Smooth muscle cell (in vitro differentiated cells): ENCODE measurements around the gene LHX4. TPM values are rescaled to one million over a fixed set of nuclear protein-coding genes. Genes with fewer than 3 reads are reported as not detected.

ENCODE experiments used
- DNase-seq: peaks from one replicate; lab custom pipeline; 2025; ENCODE audit not compliant: unreplicated experiment; lab: John Stamatoyannopoulos, UW
- H2AFZ ChIP-seq: fragments of 200-600 bp; sonication (generic); 2 replicates; pipeline ENCODE4 v1.6.0; 2016; ENCODE audit warnings: antibody characterized with exemption, low read depth, mild to moderate bottlenecking
- H3F3A ChIP-seq: fragments of 200-600 bp; sonication (generic); 2 replicates; pipeline ENCODE4 v1.6.0; 2017; ENCODE audit warnings: antibody characterized with exemption, low read depth
- H3K27ac ChIP-seq: fragments of 200-600 bp; sonication (generic); 2 replicates; pipeline ENCODE4 v1.5.1; 2016; ENCODE audit warnings: low read depth, mild to moderate bottlenecking
- H3K27me3 ChIP-seq: fragments of 200-600 bp; sonication (generic); 2 replicates; pipeline ENCODE4 v1.6.1; 2016; ENCODE audit warnings: low read depth, mild to moderate bottlenecking
- H3K36me3 ChIP-seq: fragments of 200-600 bp; sonication (generic); 2 replicates; pipeline ENCODE4 v1.5.1; 2016; ENCODE audit warnings: low read depth
- H3K4me1 ChIP-seq: fragments of 200-600 bp; sonication (generic); 2 replicates; pipeline ENCODE4 v1.5.1; 2016; ENCODE audit warnings: low read depth
- H3K4me2 ChIP-seq: fragments of 200-600 bp; sonication (generic); 2 replicates; pipeline ENCODE4 v1.6.0; 2016; ENCODE audit warnings: mild to moderate bottlenecking
- H3K4me3 ChIP-seq: fragments of 200-600 bp; sonication (generic); 2 replicates; pipeline ENCODE4 v1.5.1; 2016; ENCODE audit warnings: mild to moderate bottlenecking
- H3K79me2 ChIP-seq: fragments of 200-600 bp; sonication (generic); 2 replicates; pipeline ENCODE4 v1.6.0; 2016; ENCODE audit warnings: low read depth, mild to moderate bottlenecking
- H3K9ac ChIP-seq: fragments of 200-600 bp; sonication (generic); 2 replicates; pipeline ENCODE4 v1.6.0; 2016; ENCODE audit warnings: low read depth
- H3K9me3 ChIP-seq: fragments of 200-600 bp; sonication (generic); replicated peaks from 2 replicates; pipeline ENCODE4 v1.5.1; 2016; ENCODE audit warnings: low read depth
- H4K20me1 ChIP-seq: fragments of 200-600 bp; sonication (generic); 2 replicates; pipeline ENCODE4 v1.6.0; 2016; ENCODE audit warnings: low read depth
- CTCF ChIP-seq: fragments of 200-600 bp; sonication (generic); IDR thresholded peaks from 2 replicates; pipeline ENCODE4 v1.5.1; 2017; ENCODE audit warnings: borderline replicate concordance, mild to moderate bottlenecking, antibody characterized with exemption; ENCODE audit not compliant: insufficient read depth, poor library complexity, severe bottlenecking
- WGBS: methylation state at CpG from one replicate; pipeline ENCODE4 v1.1.7; 2016; ENCODE audit warnings: low lambda C conversion rate; 5-methylcytosine and 5-hydroxymethylcytosine counted together
- polyA plus RNA-seq: library from polyadenylated mRNA; unstranded; fragments of >200 nt; fragmentation: Nextera tagmentation; extraction: Ambion mirVana; gene quantifications from 2 replicates; pipeline ENCODE4 v1.2.1, GENCODE V29; 2016
- total RNA-seq: library from RNA; depleted of rRNA; stranded (reverse); fragments of >200 nt; gene quantifications from 2 replicates; pipeline ENCODE4 v1.2.3, GENCODE V29; 2014

LHX4 gene
- total and polyA plus RNA-seq, 2 experiments from 2014 or later, result not detected

GRCh38 chr1:180241716-180242544 lies 11.9 kb downstream of the LHX4 start:
- no peaks in the 10 kb centered on the region for H3K79me2 ChIP-seq
- H3K36me3 ChIP-seq, result no peaks in the 10 kb centered on the region
- no peaks in the 10 kb centered on the region for H4K20me1 ChIP-seq
- WGBS, result 83% methylated on average over 8 of the region's 8 CpGs
- no peaks in the 10 kb centered on the region for H3F3A ChIP-seq
- no peak overlapping the region for H3K9ac ChIP-seq
- no peak for DNase-seq
- peaks cover 66% of the 10 kb centered on the region for H3K27me3 ChIP-seq
- H3K4me3 ChIP-seq, result no peak overlapping the region
- no peak for TF ChIP-seq CTCF
- no peak overlapping the region for H3K4me2 ChIP-seq
- no peak overlapping the region for H3K27ac ChIP-seq
- peaks cover 8% of the 10 kb centered on the region for H3K4me1 ChIP-seq
- H2AFZ ChIP-seq, result no peak overlapping the region
- H3K9me3 ChIP-seq, result no peaks in the 10 kb centered on the region

- 92% methylated on average over 11 of the region's 11 CpGs for WGBS
These were observed 13.6 kb downstream of the LHX4 start for GRCh38 chr1:180243517-180244221.

GRCh38 chr1:180244840-180245239 lies 14.8 kb downstream of the LHX4 start:
- Histone ChIP-seq H3K4me1 (no peaks in the 10 kb centered on the region), H4K20me1 (no peaks in the 10 kb centered on the region), H3K4me2 (no peak overlapping the region), H3K4me3 (no peak overlapping the region), H3K27ac (no peak overlapping the region), H3K27me3 (peaks cover 37% of the 10 kb centered on the region), H3K9me3 (no peaks in the 10 kb centered on the region), H3K9ac (no peak overlapping the region), H3K36me3 (no peaks in the 10 kb centered on the region), H2AFZ (no peak overlapping the region), H3K79me2 (no peaks in the 10 kb centered on the region), H3F3A (no peaks in the 10 kb centered on the region)
- WGBS, result 86% methylated on average over 6 of the region's 6 CpGs
- no peak for TF ChIP-seq CTCF
- DNase-seq, result no peak

More at GRCh38 chr1:180243517-180244221, 13.6 kb downstream of the LHX4 start:
- no peak for DNase-seq
- no peaks in the 10 kb centered on the region for H3K79me2 ChIP-seq
- H2AFZ ChIP-seq, result no peak overlapping the region
- no peak overlapping the region for H3K9ac ChIP-seq
- H3K27ac ChIP-seq, result no peak overlapping the region
- peaks cover 7% of the 10 kb centered on the region for H3K4me1 ChIP-seq
- no peak overlapping the region for H3K4me3 ChIP-seq
- no peaks in the 10 kb centered on the region for H3K36me3 ChIP-seq
- H3F3A ChIP-seq, result no peaks in the 10 kb centered on the region
- TF ChIP-seq CTCF, result no peak
- no peak overlapping the region for H3K4me2 ChIP-seq
- no peaks in the 10 kb centered on the region for H3K9me3 ChIP-seq
- H4K20me1 ChIP-seq, result no peaks in the 10 kb centered on the region
- peaks cover 49% of the 10 kb centered on the region for H3K27me3 ChIP-seq
